ENCODE results near the gene TNFRSF21. TPM values are rescaled to one million over a fixed set of nuclear protein-coding genes. Genes with fewer than 3 reads are reported as not detected.

The TNFRSF21 gene
- total RNA-seq, 1 experiment from 2014 or later, result 47.3 TPM

DNA sequence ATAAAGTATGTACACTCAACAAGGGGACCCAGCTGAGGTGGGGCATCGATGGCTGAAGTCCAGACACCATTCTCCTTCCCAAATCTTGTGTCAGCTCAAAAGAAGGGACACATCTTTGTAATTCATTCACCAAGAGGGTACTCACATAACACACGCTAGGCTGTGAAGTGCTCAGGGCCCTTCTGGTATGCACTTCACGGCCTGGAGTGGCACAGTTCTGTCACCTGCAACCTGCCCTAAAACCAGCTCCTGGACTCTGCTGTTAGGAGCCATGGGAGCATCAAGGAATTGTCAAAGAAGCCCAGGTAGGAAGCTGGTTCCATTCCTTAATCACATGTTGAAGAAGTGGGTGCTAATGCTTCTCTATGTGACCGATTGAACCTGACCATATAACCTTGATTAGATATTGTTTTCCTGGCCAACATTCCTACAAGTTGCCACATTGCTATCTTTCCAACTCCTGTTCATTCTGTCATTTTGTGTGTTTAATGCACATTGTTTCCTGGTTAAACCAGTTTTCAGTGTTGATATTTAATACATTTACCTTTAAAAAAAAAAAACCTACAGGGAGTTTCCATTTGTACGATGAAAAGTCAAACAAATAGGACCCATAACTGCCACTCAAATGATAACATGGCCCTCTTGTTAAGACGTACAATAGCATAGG is 127.3 kb downstream of the TNFRSF21 start (continued):
- TF ChIP-seq, protein P1, sequence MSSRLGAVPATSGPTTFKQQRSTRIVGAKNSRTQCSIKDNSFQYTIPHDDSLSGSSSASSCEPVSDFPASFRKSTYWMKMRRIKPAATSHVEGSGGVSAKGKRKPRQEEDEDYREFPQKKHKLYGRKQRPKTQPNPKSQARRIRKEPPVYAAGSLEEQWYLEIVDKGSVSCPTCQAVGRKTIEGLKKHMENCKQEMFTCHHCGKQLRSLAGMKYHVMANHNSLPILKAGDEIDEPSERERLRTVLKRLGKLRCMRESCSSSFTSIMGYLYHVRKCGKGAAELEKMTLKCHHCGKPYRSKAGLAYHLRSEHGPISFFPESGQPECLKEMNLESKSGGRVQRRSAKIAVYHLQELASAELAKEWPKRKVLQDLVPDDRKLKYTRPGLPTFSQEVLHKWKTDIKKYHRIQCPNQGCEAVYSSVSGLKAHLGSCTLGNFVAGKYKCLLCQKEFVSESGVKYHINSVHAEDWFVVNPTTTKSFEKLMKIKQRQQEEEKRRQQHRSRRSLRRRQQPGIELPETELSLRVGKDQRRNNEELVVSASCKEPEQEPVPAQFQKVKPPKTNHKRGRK (CRISPR knock-in tag; IDR thresholded peaks at IDR 0.05; ENCODE audit: borderline replicate concordance), result no peak

DNA sequence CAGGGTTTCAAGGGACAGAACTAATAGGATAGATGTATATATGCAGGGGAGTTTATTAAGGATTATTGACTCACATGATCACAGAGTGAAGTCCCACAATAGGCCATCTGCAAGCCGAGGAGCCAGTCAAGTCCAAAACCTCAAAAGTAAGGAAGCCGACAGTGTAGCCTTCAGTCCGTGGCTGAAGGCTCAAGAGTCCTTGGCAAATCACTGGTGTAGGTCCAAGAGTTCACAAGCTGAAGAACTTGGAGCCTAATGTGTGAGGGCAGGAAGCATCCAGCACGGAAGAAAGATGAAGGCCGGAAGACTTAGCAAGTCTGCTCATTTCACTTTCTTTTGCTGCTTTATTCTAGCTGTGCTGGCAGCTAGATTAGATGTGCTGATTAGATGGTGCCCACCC is 128.0 kb downstream of the TNFRSF21 start:
- TF ChIP-seq, protein P2, sequence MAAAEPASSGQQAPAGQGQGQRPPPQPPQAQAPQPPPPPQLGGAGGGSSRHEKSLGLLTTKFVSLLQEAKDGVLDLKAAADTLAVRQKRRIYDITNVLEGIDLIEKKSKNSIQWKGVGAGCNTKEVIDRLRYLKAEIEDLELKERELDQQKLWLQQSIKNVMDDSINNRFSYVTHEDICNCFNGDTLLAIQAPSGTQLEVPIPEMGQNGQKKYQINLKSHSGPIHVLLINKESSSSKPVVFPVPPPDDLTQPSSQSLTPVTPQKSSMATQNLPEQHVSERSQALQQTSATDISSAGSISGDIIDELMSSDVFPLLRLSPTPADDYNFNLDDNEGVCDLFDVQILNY (CRISPR knock-in tag; IDR thresholded peaks at IDR 0.05), result no peak
- TF ChIP-seq NR1H2 (CRISPR knock-in tag; IDR thresholded peaks at IDR 0.05) (no peak), NFE2L1 (CRISPR knock-in tag; IDR thresholded peaks at IDR 0.05) (no peak), ZNF671 (CRISPR knock-in tag; IDR thresholded peaks at IDR 0.05) (no peak), SMAD3 (CRISPR knock-in tag; IDR thresholded peaks at IDR 0.05; ENCODE audit: borderline replicate concordance) (no peak), ZNF317 (CRISPR knock-in tag; IDR thresholded peaks at IDR 0.05; ENCODE audit: borderline replicate concordance, low read depth) (no peak), ELF4 (CRISPR knock-in tag; IDR thresholded peaks at IDR 0.05; ENCODE audit: low read depth) (no peak), NR2C2 (CRISPR knock-in tag; IDR thresholded peaks at IDR 0.05) (no peak), MXD4 (CRISPR knock-in tag; IDR thresholded peaks at IDR 0.05; ENCODE audit: borderline replicate concordance) (no peak), TEAD4 (CRISPR knock-in tag; IDR thresholded peaks at IDR 0.05) (no peak), FOXJ3 (CRISPR knock-in tag; IDR thresholded peaks at IDR 0.05; ENCODE audit: borderline replicate concordance) (no peak)
- TF ChIP-seq, protein P3, sequence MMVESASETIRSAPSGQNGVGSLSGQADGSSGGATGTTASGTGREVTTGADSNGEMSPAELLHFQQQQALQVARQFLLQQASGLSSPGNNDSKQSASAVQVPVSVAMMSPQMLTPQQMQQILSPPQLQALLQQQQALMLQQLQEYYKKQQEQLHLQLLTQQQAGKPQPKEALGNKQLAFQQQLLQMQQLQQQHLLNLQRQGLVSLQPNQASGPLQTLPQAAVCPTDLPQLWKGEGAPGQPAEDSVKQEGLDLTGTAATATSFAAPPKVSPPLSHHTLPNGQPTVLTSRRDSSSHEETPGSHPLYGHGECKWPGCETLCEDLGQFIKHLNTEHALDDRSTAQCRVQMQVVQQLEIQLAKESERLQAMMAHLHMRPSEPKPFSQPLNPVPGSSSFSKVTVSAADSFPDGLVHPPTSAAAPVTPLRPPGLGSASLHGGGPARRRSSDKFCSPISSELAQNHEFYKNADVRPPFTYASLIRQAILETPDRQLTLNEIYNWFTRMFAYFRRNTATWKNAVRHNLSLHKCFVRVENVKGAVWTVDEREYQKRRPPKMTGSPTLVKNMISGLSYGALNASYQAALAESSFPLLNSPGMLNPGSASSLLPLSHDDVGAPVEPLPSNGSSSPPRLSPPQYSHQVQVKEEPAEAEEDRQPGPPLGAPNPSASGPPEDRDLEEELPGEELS (CRISPR knock-in tag; IDR thresholded peaks at IDR 0.05), result no peak
- TF ChIP-seq, protein P4, sequence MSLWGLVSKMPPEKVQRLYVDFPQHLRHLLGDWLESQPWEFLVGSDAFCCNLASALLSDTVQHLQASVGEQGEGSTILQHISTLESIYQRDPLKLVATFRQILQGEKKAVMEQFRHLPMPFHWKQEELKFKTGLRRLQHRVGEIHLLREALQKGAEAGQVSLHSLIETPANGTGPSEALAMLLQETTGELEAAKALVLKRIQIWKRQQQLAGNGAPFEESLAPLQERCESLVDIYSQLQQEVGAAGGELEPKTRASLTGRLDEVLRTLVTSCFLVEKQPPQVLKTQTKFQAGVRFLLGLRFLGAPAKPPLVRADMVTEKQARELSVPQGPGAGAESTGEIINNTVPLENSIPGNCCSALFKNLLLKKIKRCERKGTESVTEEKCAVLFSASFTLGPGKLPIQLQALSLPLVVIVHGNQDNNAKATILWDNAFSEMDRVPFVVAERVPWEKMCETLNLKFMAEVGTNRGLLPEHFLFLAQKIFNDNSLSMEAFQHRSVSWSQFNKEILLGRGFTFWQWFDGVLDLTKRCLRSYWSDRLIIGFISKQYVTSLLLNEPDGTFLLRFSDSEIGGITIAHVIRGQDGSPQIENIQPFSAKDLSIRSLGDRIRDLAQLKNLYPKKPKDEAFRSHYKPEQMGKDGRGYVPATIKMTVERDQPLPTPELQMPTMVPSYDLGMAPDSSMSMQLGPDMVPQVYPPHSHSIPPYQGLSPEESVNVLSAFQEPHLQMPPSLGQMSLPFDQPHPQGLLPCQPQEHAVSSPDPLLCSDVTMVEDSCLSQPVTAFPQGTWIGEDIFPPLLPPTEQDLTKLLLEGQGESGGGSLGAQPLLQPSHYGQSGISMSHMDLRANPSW (CRISPR knock-in tag; conservative IDR thresholded peaks at IDR 0.05; ENCODE audit: low read depth), result no peak
- TF ChIP-seq, protein P5, sequence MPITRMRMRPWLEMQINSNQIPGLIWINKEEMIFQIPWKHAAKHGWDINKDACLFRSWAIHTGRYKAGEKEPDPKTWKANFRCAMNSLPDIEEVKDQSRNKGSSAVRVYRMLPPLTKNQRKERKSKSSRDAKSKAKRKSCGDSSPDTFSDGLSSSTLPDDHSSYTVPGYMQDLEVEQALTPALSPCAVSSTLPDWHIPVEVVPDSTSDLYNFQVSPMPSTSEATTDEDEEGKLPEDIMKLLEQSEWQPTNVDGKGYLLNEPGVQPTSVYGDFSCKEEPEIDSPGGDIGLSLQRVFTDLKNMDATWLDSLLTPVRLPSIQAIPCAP (CRISPR knock-in tag; IDR thresholded peaks at IDR 0.05), result no peak
- TF ChIP-seq, protein P6, sequence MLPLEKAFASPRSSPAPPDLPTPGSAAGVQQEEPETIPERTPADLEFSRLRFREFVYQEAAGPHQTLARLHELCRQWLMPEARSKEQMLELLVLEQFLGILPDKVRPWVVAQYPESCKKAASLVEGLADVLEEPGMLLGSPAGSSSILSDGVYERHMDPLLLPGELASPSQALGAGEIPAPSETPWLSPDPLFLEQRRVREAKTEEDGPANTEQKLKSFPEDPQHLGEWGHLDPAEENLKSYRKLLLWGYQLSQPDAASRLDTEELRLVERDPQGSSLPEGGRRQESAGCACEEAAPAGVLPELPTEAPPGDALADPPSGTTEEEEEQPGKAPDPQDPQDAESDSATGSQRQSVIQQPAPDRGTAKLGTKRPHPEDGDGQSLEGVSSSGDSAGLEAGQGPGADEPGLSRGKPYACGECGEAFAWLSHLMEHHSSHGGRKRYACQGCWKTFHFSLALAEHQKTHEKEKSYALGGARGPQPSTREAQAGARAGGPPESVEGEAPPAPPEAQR (CRISPR knock-in tag; IDR thresholded peaks at IDR 0.05), result no peak
- TF ChIP-seq, protein P1 (CRISPR knock-in tag; IDR thresholded peaks at IDR 0.05; ENCODE audit: borderline replicate concordance), result no peak
- ChIA-PET POLR2A (no interaction called here), CTCF (no interaction called here)
- H3K36me3 Mint-ChIP-seq, result no peaks in the 10 kb centered on the region
- no peak overlapping the region for H3K27ac Mint-ChIP-seq
- no peak overlapping the region for H3K4me3 Mint-ChIP-seq
- peaks cover 8% of the 10 kb centered on the region for H3K4me1 Mint-ChIP-seq
- H3K27me3 Mint-ChIP-seq (ENCODE audit: low read depth), result no peaks in the 10 kb centered on the region; the same call in 1 of the 2 replicates
- ATAC-seq (no peak), DNase-seq (ENCODE audit: low spot score) (no peak)
- H3K9me3 Mint-ChIP-seq, result 0 out of 2 replicates have a peak, but pooled peaks cover 10% of the 10 kb centered on the region

Data from WTC11 (cell line).